Breast epithelium (tissue), 4 donors: ENCODE results near the gene HSF5. TPM values are rescaled to one million over a fixed set of nuclear protein-coding genes. Genes with fewer than 3 reads are reported as not detected.

Source experiments
- DNase-seq, 2 donors: peaks; one replicate each; pipeline ENCODE4 v3.0.0-alpha.2; 2019; ENCODE audit warnings: low spot score in 2 of 2
- H3K27ac ChIP-seq, 2 donors: fragments of 200-600 bp; sonication (generic) in 1 of 2; one replicate each; pipeline ENCODE4 v1.5.1; 2016 to 2019; ENCODE audit warnings: mild to moderate bottlenecking in 1 of 2
- H3K27me3 ChIP-seq, 2 donors: fragments of 200-600 bp; sonication (generic) in 1 of 2; one replicate each; pipeline versions ENCODE4 v1.5.1 to v1.6.0; 2017 to 2019; ENCODE audit warnings: control low read depth in 1 of 2, mild to moderate bottlenecking in 1 of 2
- H3K36me3 ChIP-seq: fragments of 200-600 bp; one replicate; pipeline ENCODE4 v1.5.1; 2019
- H3K4me1 ChIP-seq, 2 donors: fragments of 200-600 bp; sonication (generic); one replicate each; pipeline ENCODE4 v1.5.1; 2016 to 2019; ENCODE audit warnings: control low read depth in 1 of 2
- H3K4me3 ChIP-seq, 3 donors: fragments of 200-600 bp; sonication (generic); 1 replicate in 2 of 3; 2 replicates in 1 of 3; pipeline ENCODE4 v1.5.1; 2016 to 2019; ENCODE audit warnings: mild to moderate bottlenecking in 3 of 3, moderate library complexity in 2 of 3
- H3K9me3 ChIP-seq, 2 donors: fragments of 200-600 bp; sonication (generic) in 1 of 2; one replicate each; pipeline ENCODE4 v1.5.1; 2016 to 2019; ENCODE audit warnings: control low read depth in 1 of 2
- POLR2A ChIP-seq: fragments of 450-650 bp; IDR thresholded peaks from one replicate; pipeline ENCODE4 v1.6.1; 2016; ENCODE audit warnings: antibody characterized with exemption, mild to moderate bottlenecking, moderate library complexity
- POLR2AphosphoS5 ChIP-seq, 3 donors: sonication (generic); formaldehyde crosslinking; IDR thresholded peaks; one replicate each; pipeline ENCODE4 v1.6.1; 2017; ENCODE audit warnings: antibody characterized with exemption in 3 of 3
- intact Hi-C: fragments of 100-400 bp; cut with DNase I; formaldehyde crosslinking; loops from one replicate; pipeline ENCODE4 v1.15.1; 2023; ENCODE audit warnings: low total_unique reads
- total RNA-seq, 3 donors: library from RNA; depleted of rRNA; stranded (reverse); fragments of >200 nt; gene quantifications; one replicate each; pipeline ENCODE4 v1.1.0, GENCODE V29; 2016
- TF ChIP-seq, protein P1 (sequence below), 3 donors: fragments of 450-650 bp; IDR thresholded peaks; one replicate each; pipeline ENCODE4 v1.5.1; 2016 to 2017; ENCODE audit warnings: antibody characterized with exemption in 3 of 3, mild to moderate bottlenecking in 3 of 3, moderate library complexity in 3 of 3

HSF5 gene
- total RNA-seq, 3 donors from 2014 or later = under 0.01 to 0.33 (median 0.32) TPM

DNA sequence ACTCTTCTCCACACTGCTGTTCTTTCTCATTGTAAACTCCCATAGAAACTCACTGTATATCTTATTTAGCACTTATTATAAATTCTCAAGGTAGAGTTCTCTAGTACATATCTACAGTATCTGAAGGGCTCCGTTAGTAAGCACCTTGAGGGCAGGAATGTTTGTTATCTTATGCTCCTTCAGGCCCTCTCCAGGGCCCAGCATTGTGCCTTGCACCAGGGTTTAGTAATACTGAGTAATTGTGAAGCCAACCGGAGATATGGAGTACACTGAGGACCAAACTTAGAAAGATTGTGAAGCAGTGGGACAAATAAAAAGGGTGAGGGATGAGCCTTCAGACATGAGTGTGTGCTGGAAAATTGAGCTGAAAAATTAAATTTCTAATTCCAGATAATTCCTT, 97.3 kb downstream of the HSF5 start:
- Histone ChIP-seq H3K36me3 (no peaks in the 10 kb centered on the region), H3K4me3 (no peak overlapping the region), H3K27me3 (no peaks in the 10 kb centered on the region), H3K27ac (peak overlapping the region; percentile 6 to 40), H3K4me1 (no peaks in the 10 kb centered on the region), H3K9me3 (no peaks in the 10 kb centered on the region)
- no peak for TF ChIP-seq POLR2A
- no peak for TF ChIP-seq POLR2AphosphoS5 (IDR thresholded peaks at IDR 0.05)
- TF ChIP-seq, protein P1, sequence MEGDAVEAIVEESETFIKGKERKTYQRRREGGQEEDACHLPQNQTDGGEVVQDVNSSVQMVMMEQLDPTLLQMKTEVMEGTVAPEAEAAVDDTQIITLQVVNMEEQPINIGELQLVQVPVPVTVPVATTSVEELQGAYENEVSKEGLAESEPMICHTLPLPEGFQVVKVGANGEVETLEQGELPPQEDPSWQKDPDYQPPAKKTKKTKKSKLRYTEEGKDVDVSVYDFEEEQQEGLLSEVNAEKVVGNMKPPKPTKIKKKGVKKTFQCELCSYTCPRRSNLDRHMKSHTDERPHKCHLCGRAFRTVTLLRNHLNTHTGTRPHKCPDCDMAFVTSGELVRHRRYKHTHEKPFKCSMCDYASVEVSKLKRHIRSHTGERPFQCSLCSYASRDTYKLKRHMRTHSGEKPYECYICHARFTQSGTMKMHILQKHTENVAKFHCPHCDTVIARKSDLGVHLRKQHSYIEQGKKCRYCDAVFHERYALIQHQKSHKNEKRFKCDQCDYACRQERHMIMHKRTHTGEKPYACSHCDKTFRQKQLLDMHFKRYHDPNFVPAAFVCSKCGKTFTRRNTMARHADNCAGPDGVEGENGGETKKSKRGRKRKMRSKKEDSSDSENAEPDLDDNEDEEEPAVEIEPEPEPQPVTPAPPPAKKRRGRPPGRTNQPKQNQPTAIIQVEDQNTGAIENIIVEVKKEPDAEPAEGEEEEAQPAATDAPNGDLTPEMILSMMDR (IDR thresholded peaks at IDR 0.05) = no peak
- intact Hi-C loops = no loop called here
- no peak for DNase-seq

DNA sequence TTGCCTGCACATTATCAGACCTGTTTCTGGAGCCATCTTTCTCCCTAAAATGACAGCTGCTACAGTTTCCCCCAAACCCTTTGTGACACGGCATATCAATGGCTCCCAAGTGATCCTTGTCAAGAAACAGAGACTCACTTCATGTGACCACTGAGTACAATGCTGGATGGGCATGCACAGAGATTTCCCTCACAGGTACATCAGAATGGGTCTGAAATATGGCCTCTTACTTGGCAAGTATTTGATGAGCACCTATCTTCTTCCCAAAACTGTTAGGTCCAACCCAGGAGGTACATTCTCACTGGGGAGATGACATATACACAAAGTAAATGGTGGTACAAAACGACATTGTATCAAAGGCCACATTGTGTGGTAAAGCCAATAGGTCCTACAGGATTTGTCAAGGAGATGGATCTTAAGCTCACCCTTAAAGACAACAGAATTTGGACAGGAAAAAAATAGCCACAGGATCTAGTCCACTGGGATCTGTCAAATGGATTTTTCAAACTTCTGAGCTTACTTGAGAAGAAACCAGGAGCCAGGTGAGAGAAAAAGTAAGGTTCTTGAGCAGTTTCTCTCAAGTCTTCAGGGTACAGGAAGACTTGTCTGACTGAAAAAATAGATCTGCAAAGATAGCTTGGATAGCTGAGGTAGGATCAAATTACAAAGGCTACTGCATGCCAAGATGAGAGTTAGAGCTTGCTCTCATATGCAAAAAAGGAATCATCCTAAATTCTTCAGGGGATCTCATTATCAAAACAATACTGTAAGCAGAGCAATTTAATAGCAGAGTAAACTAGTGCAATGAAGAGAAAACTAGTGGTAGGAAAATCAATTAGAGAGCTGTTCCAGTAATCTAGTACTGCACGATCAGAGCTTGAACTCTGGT, 99.7 kb downstream of the HSF5 start:
- Histone ChIP-seq H3K9me3 (no peaks in the 10 kb centered on the region), H3K27ac (peak overlapping the region; percentile 1 to 8), H3K4me1 (no peaks in the 10 kb centered on the region), H3K36me3 (no peaks in the 10 kb centered on the region), H3K4me3 (no peak overlapping the region), H3K27me3 (no peaks in the 10 kb centered on the region)
- intact Hi-C loops = no loop called here
- TF ChIP-seq, protein P1 (IDR thresholded peaks at IDR 0.05) = no peak
- DNase-seq = no peak

DNA sequence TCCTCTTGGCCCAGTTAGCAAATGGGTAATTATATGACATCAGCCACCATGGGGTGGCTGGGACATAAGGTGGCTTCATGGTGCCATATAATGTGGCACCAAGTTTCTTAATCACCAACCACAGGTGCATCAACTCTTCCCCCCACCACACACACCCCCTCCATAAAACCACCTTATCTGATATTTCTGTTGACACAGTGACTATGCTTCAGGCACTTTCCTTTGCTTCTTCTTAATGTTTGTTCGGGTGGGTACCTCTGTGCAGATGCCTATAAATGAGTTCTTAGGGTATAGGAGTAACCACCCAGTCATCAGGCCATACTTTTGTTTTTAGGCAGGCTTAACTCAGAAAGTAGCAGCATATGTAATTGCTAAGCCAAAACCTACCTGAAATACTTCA, 100.4 kb downstream of the HSF5 start:
- no peak for TF ChIP-seq POLR2A
- TF ChIP-seq POLR2AphosphoS5 (IDR thresholded peaks at IDR 0.05) = no peak
- TF ChIP-seq, protein P1 (IDR thresholded peaks at IDR 0.05) = no peak
- intact Hi-C loops = no loop called here
- Histone ChIP-seq H3K27me3 (no peaks in the 10 kb centered on the region), H3K4me3 (no peak overlapping the region), H3K36me3 (no peaks in the 10 kb centered on the region), H3K9me3 (no peaks in the 10 kb centered on the region), H3K4me1 (no peaks in the 10 kb centered on the region), H3K27ac (peak overlapping the region in 1 of 2 donors; percentile 1)
- DNase-seq = no peak

DNA sequence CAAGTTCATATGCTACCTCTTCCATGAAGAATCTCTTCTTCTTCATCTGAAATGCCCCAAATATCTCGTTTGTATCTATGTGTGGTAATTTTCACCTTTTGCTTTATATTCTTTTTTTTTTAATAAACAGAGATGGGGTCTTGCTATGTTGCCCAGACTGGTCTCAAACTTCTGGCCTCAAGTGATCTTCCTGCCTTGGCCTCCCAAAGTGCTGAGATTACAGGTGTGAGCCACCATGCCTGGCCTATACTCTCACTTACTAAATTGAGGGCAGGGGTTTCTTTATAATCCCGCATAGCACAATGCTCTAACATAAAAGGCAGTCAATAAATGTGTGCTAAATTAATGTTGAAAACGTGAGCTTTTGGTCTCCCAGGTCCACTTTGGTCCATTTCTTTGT, 101.5 kb downstream of the HSF5 start:
- Histone ChIP-seq H3K4me1 (no peaks in the 10 kb centered on the region), H3K9me3 (no peaks in the 10 kb centered on the region), H3K36me3 (no peaks in the 10 kb centered on the region), H3K4me3 (no peak overlapping the region), H3K27me3 (no peaks in the 10 kb centered on the region), H3K27ac (no peak overlapping the region)
- TF ChIP-seq, protein P1 (IDR thresholded peaks at IDR 0.05) = no peak
- TF ChIP-seq POLR2A = no peak
- no peak for TF ChIP-seq POLR2AphosphoS5 (IDR thresholded peaks at IDR 0.05)
- intact Hi-C loops = no loop called here
- no peak for DNase-seq

DNA sequence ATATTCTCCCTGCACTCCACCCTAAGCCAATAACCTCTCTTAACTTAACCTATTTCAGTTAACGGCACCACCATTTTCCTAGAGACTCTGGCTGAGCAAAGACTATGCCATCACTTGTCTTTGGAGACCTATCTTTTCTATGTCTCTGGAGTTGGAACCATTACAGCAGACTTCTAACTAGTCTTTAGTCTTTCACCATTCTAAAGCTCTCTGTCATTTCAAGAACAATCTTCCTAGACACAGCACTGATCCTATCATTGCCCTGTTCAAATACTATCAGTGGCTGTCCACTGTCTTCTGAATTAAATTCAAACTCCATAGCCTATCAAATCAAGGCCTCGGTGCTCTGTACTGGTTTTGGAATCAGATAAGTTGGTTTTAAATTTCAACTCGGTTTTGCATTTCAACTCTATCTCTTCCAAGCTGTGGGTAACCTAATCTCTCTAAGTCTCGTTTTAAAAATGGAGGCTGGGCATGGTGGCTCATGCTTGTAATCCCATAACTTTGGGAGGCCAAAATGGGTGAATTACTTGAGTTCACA, 102.8 kb downstream of the HSF5 start:
- Histone ChIP-seq H3K4me1 (no peaks in the 10 kb centered on the region), H3K9me3 (no peaks in the 10 kb centered on the region), H3K27me3 (no peaks in the 10 kb centered on the region), H3K4me3 (no peak overlapping the region), H3K27ac (no peak overlapping the region), H3K36me3 (no peaks in the 10 kb centered on the region)
- TF ChIP-seq, protein P1 (IDR thresholded peaks at IDR 0.05) = no peak
- no peak for TF ChIP-seq POLR2A
- no peak for TF ChIP-seq POLR2AphosphoS5 (IDR thresholded peaks at IDR 0.05)
- DNase-seq = no peak
- intact Hi-C loops = no loop called here
